Measurements from ENCODE around the gene GALNT1.

GRCh38 chr18:35635170-35635569 is 53.6 kb downstream of the GALNT1 start:
- TF ChIP-seq CTCF (IDR thresholded peaks at IDR 0.05) (no peak), EZH2 (IDR thresholded peaks at IDR 0.05; ENCODE audit: borderline replicate concordance, insufficient read depth, low read depth, low read length, poor library complexity, severe bottlenecking) (no peak)
